Measurements from ENCODE around the gene PAQR8.
"Not testable (repeated sequence)": the region's sequence is repeated elsewhere in the genome, so short reads cannot be mapped to it uniquely, and the experiment has no call there.

PAQR8 gene

DNA sequence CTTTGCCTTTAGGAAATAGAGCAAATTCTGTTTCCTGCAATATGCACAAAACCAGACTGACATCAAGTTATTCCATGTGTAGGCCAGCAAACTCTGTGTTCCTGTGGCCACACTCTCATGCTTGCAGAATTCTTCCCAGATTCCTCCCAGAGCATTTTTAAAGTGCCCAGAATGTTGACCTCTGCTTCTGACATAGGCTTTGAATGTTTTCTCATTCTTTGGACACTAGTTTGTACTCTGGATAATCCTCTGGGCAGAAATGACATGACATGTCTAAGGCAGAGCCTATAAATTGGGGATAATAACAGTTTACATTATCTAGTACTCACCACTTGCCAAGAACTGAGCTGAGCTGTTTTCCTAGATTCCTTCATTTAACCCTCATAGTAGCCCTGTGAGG, 49.0 kb downstream of the PAQR8 start:
- no peak for DNase-seq (ENCODE audit: low read depth in 2 of 2)

DNA sequence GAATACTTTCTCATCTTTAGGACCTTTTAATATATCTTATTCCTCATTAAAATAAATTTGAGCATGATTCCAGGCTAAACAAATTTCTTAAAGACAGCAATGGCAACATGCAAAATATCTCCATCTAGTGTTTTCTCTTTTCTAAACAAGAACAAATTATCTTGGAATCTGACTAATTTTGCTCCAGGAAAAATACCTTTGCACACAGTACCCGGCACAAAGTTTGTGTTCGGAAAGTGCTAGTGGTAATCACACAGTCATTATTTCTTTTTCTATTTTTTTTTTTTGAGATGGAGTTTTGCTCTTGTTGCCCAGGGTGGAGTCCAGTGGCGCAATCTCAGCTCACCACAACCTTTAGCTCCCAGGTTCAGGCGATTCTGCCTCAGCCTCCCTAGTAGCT, 50.0 kb downstream of the PAQR8 start:
- DNase-seq (ENCODE audit: low read depth in 2 of 2): no peak

DNA sequence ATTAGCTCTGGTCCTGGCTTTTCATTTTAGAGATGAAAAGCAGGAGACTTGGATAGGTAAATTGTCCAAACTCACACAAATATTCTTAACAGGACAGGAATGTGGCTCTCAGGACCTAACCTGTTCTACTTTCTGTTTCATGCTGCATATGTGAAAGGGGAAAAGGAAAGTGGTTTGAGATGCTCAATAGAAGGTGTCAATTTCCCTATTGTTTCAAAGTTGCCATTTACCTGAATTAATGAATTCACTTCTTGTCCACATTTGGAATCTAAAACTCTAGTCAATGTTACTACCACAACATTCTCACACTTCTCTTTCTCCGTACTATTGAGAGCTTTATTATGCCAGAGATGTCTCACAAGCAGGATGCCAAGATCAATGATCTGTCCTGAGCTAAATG, 53.4 kb downstream of the PAQR8 start:
- DNase-seq (ENCODE audit: low read depth in 2 of 2): no peak

DNA sequence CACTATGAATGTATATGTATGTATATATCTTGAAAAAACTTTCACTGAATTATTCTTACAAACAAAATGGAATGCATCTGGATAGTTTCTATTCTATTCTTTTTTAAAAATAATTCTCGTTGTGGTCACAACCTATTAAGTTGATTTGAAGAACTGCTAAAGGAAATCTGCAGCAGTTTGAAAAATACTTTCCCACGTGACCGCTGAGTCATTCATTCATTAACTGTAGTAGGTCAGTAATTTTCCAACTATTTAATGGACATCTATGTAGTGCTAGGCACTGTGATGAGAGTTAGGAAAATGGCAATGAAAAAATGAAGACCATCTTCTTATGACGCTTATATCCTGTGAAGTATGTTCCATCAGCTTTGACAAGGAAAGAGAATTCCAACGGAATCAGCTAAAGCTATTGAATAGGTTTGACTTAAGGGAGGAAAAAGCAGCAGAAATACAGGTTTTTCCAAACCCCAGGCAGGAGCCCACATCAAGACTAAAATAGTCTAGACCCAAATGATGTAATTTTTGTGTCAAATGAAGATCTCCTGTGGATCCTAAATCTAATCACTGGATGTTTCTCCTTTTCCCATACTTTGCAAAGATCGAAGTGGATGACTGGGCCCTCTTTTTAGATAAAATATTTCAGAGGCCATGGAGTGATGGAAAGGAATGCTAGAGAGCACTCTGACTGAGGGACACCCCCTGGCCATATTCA, 54.1 kb downstream of the PAQR8 start:
- DNase-seq (ENCODE audit: low read depth in 2 of 2): no peak

DNA sequence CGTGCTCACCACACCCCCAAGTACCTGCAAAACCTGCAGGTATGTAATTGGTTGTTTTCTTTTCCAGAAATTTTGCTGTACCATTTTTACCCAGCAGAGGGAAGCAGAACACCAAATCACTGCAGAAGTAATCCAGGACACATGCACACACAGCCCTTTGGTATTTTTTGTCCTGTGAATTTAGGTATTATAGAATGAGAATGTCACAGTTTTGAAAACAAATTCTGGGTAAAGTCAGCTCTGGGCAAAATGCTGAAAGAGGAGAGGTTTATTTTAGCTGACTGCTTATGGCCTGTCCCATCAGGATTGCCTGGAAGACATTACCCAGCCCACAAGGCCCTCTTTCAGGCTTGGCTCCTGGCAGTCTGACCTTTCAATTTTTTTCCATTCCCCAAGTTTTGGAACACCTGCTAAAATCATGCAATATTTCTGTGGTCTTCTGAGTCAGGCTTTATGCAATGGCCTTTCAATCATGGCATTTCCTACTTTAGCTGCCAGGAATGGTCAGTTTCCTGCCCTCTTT, 54.7 kb downstream of the PAQR8 start:
- DNase-seq (ENCODE audit: low read depth in 2 of 2): no peak

DNA sequence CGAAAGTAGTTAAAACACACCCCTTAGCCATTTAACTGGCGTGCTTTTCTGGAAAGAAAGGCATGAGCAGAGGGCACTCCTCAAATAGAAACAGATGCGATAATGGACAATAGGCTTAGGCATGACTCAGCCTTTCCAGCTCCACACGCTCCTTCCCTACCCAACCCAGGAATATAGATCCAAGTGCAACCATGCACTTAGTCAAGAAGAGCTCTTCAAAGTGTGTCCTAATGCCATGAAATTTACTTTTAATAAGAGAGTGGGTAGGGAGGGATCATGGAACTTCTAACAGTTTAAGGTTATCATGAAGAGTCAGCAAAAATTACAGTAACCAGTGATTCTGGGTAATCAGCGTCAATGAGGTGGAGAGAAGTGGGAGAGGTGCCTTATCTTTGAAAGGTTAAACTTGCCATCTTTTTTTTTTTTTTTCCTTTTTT, 55.7 kb downstream of the PAQR8 start:
- DNase-seq (ENCODE audit: low read depth in 2 of 2): no peak

DNA sequence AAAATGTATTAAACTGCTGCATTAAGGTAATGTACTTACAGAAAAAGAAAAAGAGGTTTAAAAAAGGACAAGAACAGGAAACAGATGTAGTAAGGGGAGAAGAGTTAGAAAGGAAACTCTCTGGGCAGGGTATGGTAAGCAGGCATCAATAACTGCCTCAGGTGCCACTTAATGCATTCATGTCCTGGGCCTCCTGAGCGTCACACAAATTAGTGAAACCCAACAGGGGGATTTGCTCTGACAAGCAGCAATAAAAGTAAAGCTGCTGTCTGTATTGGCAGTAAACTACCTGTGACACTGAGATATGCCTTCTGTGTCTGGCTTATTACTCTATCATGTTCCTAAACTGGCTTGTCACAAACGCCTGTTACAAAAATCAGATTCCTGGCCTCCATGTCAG, 56.7 kb downstream of the PAQR8 start:
- no peak for DNase-seq (ENCODE audit: low read depth in 2 of 2)

DNA sequence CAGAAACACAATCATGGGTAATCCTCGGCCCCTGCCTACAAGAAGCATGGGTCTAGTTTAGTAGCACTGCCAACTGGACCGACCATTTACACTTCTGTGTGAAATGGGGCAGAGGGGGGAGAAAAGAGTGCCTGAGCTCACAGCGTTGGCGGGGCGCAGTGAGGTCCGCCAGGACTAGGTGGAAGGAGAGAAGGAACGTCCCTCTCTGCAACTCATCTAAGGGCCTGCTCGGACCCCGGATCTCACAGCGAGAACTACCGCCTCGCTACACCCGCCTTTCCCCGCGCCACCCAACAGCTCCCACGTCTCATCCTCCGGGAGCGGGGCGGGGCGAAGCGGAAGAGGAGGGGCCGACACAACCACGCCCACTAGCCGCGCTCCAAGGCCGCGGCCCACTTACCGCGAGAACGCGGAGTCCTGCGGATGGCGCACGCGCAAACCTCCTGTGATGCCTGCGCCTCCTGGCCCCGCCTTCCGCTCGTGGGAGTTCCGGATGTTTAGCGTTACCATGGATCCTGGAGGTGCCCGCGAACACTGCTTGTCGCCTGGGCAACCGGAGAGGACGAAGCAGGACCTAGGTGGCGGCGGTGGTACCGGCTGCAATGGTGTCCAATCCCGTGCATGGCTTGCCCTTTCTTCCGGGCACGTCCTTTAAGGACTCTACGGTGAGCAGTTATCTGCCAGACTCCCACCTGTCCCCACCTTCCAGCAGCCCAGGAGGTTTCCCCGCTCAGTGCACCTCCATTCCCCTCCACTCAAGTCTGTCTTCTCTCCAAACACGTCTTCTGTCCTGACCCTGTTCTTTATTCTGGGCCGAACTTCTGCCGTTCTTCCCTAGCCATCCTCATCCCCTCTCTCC, 58.1 kb downstream of the PAQR8 start, which contains the start of gene EFHC1:
Gene EFHC1, plus strand, starts transcription at position 534 of the 859 bp plus-strand sequence. Its CDS starts 69 bp downstream, at position 603.
- DNase-seq (ENCODE audit: low read depth in 2 of 2): peak; percentile 91 to 92

DNA sequence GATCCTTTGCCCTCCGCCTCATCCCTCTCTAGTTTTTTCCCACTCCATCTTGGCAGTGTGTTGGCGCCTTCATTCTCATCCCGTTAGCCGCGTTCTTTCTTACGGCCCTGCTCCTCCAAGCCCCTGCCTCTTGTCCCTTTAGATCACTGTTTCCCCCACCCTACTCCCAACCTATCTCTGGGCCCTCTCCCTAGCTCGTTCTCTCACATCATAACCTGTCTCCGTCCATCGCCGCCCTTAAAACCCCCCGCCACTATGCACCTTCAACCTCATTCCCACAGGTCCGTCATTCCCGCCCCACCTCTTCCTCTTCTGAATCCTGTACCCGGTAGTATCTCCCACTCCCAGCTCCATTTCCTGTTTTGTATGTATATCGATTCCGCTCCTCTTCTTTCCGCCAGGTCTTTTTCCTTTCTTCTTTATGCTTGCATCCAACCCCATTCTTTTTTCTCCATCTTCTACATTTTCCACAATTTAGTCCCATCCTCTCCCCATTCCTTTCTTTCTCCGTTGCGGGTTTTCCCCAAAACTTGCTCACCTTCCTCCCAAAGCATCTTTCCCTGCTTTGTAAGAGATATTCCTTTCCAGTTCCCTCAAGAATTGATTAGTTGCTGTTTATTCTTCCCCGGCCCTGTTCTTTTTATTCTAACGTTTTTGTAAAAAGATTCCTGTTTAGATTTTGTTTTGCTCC, 58.9 kb downstream of the PAQR8 start:
- DNase-seq (ENCODE audit: low read depth in 2 of 2): no peak

DNA sequence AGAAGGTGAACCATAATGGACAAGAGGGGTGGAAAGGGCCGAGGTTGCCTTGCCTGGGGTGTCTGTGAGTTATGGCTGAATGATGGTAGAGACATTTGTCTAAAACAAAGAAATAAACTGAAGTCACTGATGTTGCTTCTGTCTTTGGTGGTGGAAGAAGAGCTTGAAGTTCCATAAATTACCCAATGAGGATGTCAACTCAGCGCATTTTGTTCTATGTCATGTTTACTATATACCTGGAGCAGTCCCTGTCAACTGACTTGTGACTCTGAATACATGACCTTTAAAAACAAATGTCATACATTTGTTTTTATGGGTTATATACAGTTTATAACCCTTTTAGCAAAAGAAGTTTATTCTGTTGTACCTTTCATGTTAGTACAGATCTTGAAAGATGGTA, 60.2 kb downstream of the PAQR8 start:
- no peak for DNase-seq (ENCODE audit: low read depth in 2 of 2)

DNA sequence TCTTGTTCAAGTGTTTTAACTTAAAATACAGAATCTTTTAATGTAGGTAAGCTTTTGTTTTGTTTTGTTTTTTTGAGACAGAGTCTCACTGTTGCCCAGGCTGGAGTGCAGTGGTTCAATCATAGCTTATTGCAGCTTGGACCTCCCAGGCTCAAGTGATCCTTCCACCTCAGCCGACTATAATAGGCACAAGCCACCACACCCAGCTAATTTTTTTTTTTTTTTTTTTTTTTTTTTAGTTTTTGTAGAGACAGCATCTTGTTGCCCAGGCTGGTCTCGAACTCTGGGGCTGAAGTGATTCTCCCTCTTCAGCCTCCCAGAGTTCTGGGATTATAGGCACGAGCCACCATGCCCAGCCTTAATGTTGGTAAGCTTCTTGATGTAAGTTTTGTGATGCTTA, 61.5 kb downstream of the PAQR8 start:
- no peak for DNase-seq (ENCODE audit: low read depth in 2 of 2)

DNA sequence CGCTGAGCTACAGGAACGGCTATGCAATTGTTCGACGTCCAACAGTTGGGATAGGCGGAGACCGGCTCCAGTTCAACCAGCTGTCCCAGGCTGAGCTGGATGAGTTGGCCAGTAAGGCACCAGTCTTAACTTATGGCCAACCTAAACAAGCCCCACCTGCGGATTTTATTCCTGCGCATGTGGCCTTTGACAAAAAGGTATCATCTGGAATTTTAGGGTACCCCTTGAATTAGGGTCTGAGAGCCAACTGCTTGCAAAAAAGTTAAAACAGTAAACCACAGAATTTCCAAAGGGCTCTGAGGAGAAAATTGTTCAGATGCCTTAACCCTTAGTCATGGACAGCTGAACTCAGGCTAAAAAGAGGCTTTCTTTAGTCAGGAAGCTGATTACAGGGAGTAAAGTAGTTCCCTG, 62.0 kb downstream of the PAQR8 start:
- DNase-seq (ENCODE audit: low read depth in 2 of 2): peak; percentile 77 to 80

DNA sequence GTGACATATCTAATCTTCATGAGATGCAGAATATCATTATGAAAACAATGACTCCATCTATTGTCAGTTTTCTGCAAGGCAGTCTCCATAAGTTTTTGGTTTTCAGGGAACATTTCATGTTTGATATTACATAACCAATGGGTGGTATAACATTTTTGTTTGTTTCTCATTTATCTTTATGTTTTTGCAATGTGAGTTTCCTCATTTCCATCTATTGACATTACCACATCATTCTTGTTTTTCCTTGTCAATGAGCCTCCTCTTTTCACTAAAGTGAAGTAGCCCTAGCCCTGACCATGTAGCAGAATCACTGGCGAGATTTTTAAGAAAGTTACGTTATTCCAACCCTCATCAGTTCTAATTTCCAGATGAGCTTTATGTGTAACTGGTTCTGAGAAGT, 62.6 kb downstream of the PAQR8 start:
- no peak for DNase-seq (ENCODE audit: low read depth in 2 of 2)

DNA sequence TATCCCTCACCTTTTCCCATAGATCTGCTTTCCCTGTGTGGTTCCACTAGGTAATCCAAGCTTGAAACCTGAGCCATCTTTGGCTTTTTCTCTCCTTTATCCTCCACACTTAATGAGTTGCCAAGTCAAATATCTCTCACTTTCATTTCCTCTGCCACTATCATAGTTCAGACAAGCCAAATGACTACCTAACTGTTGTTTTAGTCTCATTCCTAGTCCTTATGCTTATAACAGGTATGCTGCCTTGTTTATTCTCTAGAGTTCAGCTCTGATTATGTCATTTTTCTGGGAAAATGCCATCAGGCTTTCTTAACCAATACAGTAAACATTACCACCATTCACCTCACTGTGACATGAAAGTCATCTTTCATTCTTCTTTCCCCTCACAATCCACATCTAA, 64.7 kb downstream of the PAQR8 start:
- DNase-seq (ENCODE audit: low read depth in 2 of 2): no peak

DNA sequence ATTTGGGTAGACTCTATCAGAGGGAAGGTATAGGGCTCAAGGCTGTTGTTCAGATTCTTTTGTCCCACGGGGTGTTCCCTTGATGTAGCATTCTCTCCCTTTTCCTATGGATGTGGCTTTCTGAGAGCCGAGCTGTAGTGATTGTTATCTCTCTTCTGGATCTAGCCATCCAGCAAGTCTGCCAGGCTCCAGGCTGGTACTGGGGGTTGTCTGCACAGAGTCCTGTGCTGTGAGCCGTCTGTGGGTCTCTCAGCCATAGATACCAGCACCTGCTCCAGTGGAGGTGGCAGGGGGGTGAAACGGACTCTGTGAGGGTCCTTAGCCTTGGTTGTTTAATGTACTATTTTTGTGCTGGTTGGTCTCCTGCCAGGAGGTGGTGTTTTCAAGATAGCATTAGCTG, 71.3 kb downstream of the PAQR8 start:
- not testable (repeated sequence) for DNase-seq (ENCODE audit: low read depth in 2 of 2)

DNA sequence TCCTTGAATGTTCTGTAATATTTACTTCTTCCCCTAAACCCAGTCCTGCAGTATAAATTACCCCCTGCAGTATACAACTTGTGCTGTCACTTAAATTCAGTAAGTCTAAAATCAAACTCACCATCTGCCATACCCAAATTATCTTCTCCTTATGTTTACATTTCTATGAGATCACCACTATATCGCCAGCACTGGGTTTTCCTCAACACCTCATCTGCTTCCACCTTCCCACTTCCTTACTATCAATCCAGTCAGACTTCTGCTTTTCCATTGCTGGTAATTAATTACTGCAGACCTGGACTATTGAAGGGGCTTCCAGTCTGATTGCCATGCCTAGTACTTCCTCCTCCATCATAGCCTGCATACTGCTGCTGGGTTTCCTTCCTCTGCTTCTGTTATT, 73.4 kb downstream of the PAQR8 start:
- DNase-seq (ENCODE audit: low read depth in 2 of 2): no peak

DNA sequence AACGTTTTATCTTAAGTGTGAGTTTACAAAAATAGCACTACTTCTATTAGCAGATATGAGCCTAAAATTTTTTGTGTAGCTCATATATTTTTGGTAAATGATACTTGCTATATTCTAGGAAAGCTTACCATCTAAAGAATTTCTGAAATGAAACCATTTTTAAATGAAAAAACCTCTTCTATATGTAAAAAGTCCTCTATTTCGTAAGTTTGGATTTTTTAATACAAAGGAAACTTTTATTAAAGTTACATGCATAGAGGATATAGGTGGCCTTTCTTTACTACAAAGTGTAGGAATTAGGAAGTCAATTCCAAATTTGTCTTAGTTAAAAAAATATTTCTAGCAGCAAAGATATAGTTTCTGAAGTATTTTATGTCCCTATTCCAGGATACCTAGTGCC, 77.0 kb downstream of the PAQR8 start:
- no peak for DNase-seq (ENCODE audit: low read depth in 2 of 2)

DNA sequence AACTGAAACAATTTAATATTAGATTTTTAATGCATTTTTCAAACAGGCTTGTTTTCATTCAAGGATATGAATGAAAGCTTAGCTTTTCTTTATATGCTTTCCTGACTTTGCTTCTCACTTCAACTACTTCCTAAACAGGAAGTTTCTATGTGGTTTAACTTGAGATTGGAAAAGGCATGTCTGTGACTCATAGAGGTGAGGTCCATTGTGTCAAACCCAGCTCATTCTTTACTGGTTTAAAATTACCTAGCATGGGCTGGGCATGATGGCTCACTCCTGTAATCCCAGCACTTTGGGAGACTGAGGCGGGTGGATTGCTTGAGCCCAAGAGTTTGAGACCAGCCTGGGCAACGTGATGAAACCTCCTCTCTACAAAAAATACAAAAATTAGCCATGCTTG, 92.6 kb downstream of the PAQR8 start:
- no peak for DNase-seq (ENCODE audit: low read depth in 2 of 2)

DNA sequence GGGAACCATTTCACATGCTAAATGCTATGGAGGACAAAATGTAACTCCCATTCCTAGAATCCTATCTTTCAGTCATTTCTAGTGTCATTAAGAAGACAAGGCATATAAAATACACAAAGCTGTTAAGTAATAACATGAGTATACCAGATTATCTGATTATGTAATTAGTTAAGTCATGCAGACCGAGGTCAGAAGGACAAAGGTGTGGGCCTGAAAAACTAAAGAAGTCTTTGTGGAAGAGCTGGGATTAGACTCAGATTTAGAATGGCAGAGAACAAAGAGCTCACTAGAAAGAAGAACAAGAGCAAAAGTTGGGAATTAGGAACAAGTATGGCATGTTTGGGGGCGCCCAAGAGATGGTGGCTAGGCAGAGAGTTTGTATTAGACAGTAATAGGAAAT, 95.1 kb downstream of the PAQR8 start:
- no peak for DNase-seq (ENCODE audit: low read depth in 2 of 2)

Measured in fibroblast of skin of left biceps (primary cell).